ENCODE results near the gene CRYBG1. TPM values are rescaled to one million over a fixed set of nuclear protein-coding genes. Genes with fewer than 3 reads are reported as not detected.

Gene CRYBG1
- total and polyA plus RNA-seq, 8 donors: 2.3 to 9.2 (median 4.3) TPM

DNA sequence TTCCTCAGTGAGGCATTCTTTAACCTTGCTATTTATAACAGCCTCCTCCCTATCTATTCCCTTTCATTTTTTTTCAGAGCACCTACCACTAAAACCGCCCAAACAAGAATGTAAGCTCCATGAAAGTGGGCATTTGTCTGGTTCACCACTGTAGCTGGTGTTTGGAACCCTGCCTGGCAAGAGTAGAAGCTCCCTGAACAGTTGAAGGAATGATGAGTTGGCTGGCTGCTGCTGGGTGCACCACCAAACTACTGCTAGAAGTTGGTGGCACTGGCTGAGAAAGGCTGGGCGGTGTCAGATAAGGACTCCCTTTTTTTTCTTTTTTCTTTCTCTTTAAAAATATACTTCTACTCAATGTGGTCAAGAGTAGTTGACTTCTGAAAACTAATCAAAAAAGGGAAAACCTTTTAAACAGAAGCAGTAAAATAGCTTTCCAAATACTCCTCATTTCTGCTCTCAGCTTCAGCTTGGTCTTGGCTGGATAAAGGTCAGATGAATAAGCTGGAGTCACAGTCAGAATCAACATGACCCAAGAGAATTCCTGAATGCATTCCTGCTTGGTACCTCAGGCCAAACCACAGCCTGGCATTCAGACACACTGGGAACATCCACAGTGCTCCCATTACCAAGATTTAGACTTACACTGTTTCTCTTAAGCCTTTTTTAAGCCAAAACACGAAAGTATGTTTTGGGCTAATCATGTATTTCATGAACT lies 230.8 kb downstream of the CRYBG1 start:
- intact Hi-C loops (cut with DNase I): no loop called here
- no peaks in the 10 kb centered on the region for H3K27me3 ChIP-seq
- 88 to 95% methylated on average over 3 of the region's 3 CpGs for WGBS, 2 donors
- no peaks in the 10 kb centered on the region for H3K36me3 ChIP-seq
- no peak for ATAC-seq
- no peak for FAIRE-seq
- TF ChIP-seq, protein P1, sequence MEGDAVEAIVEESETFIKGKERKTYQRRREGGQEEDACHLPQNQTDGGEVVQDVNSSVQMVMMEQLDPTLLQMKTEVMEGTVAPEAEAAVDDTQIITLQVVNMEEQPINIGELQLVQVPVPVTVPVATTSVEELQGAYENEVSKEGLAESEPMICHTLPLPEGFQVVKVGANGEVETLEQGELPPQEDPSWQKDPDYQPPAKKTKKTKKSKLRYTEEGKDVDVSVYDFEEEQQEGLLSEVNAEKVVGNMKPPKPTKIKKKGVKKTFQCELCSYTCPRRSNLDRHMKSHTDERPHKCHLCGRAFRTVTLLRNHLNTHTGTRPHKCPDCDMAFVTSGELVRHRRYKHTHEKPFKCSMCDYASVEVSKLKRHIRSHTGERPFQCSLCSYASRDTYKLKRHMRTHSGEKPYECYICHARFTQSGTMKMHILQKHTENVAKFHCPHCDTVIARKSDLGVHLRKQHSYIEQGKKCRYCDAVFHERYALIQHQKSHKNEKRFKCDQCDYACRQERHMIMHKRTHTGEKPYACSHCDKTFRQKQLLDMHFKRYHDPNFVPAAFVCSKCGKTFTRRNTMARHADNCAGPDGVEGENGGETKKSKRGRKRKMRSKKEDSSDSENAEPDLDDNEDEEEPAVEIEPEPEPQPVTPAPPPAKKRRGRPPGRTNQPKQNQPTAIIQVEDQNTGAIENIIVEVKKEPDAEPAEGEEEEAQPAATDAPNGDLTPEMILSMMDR (IDR thresholded peaks at IDR 0.05): no peak
- no peak for DNase-seq
- no peak overlapping the region for H3K27ac ChIP-seq
- H3K9me3 ChIP-seq: no peaks in the 10 kb centered on the region
- H3K4me1 ChIP-seq: no peaks in the 10 kb centered on the region
- no peak overlapping the region for H3K4me3 ChIP-seq

- ATAC-seq: no peak
- TF ChIP-seq, protein P1 (IDR thresholded peaks at IDR 0.05): no peak
- 50 to 84% methylated on average over 2 of the region's 2 CpGs for WGBS, 2 donors
- Histone ChIP-seq H3K27me3 (no peaks in the 10 kb centered on the region), H3K27ac (no peak overlapping the region), H3K9me3 (no peaks in the 10 kb centered on the region), H3K4me1 (no peaks in the 10 kb centered on the region), H3K4me3 (no peak overlapping the region), H3K36me3 (no peaks in the 10 kb centered on the region)
- no peak for FAIRE-seq
- no peak for DNase-seq
- intact Hi-C loops (cut with DNase I): no loop called here
Measured at GRCh38 chr6:106599440-106599839, 238.9 kb downstream of the CRYBG1 start.

- no peaks in the 10 kb centered on the region for H3K9me3 ChIP-seq
- no peak overlapping the region for H3K27ac ChIP-seq
- no peak overlapping the region for H3K4me3 ChIP-seq
- FAIRE-seq: no peak
- 95 to 99% methylated on average over 2 of the region's 2 CpGs for WGBS, 2 donors
- TF ChIP-seq, protein P1 (IDR thresholded peaks at IDR 0.05): no peak
- intact Hi-C loops (cut with DNase I): no loop called here
- no peak for ATAC-seq
- no peaks in the 10 kb centered on the region for H3K27me3 ChIP-seq
- H3K36me3 ChIP-seq: no peaks in the 10 kb centered on the region
- no peak for DNase-seq
- H3K4me1 ChIP-seq: no peaks in the 10 kb centered on the region
Measured at GRCh38 chr6:106600329-106600728, 239.8 kb downstream of the CRYBG1 start.

DNA sequence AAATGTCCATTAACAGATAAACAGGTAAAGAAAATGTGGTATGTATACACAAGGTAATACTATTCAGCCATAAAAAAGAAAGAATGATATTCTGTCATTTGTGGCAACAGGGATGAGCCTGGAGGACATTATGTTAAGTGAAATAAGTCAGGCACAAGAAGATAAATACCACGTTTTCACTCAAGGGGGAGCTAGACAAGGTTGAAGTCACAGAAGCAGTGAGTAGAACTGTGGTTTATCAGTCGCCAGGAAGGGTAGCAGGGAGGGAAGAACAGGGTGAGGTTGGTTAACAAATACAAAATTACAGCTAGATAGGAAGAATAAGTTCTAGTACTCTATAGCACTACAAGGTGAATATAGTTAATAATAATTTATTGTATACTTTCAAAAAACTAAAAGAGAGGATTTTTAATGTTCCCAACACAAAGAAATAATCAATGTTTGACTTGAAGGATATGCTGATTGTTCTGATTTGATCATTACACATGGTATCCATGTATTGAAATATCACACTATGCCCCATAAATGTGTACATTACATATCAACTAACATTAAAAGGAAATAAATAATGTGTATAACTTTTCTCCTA lies 247.7 kb downstream of the CRYBG1 start:
- no peaks in the 10 kb centered on the region for H3K9me3 ChIP-seq
- no peak overlapping the region for H3K4me3 ChIP-seq
- 0 to 7% methylated on average over 2 of the region's 2 CpGs for WGBS, 2 donors
- H3K4me1 ChIP-seq: no peaks in the 10 kb centered on the region
- TF ChIP-seq, protein P1 (IDR thresholded peaks at IDR 0.05): peak; percentile 42 to 54 (median 49)
- no peak for FAIRE-seq
- no peaks in the 10 kb centered on the region for H3K36me3 ChIP-seq
- intact Hi-C loops (cut with DNase I): loop anchor here in 2 of 3 donors (5.0 kb wide), 1 partner anchor 369 kb away; no protein-coding TSS in a partner anchor
- peak in 3 of 6 donors; percentile 15 to 39 (median 25) for DNase-seq
- ATAC-seq: peak; percentile 67 to 97 (median 94)
- no peaks in the 10 kb centered on the region for H3K27me3 ChIP-seq
- H3K27ac ChIP-seq: no peak overlapping the region

DNA sequence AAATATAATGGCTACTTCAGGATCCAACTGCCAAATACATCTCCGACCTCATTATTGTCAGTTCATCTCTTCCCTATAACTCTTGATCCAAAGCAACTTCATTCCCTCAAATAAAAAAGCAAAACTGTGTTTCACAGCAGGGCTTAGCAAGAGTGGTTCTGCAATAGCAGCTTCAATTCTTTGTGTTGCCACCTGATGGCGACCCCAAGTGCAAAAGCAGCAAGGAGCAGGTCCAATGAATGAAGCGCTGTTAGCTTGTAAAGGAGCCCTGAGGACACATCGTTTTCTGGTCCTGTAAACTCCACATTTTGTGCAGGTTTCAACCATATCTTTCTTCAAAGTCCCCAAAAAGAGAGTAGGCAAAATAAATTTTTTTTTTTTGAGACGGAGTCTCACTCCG lies 249.2 kb downstream of the CRYBG1 start:
- DNase-seq (peak in 2 of 6 donors; percentile 26 to 50), ATAC-seq (peak in 3 of 4 donors; percentile 80 to 84 (median 81)), FAIRE-seq (no peak)
- Histone ChIP-seq H3K9me3 (no peaks in the 10 kb centered on the region), H3K36me3 (no peaks in the 10 kb centered on the region), H3K27ac (no peak overlapping the region), H3K4me3 (no peak overlapping the region), H3K27me3 (no peaks in the 10 kb centered on the region), H3K4me1 (no peaks in the 10 kb centered on the region)
- WGBS, 2 donors: 68 to 71% methylated on average over 6 of the region's 6 CpGs
- TF ChIP-seq, protein P1 (IDR thresholded peaks at IDR 0.05): peak in 1 of 4 donors; percentile 23
- intact Hi-C loops (cut with DNase I): loop anchor here in 2 of 3 donors (5.0 kb wide), 1 partner anchor 368 kb away; no protein-coding TSS in a partner anchor

All from pancreas (tissue), 10 donors.